Fibroblast of lung (primary cell): ENCODE results near the gene COL19A1.
"Not testable (repeated sequence)": the region's sequence is repeated elsewhere in the genome, so short reads cannot be mapped to it uniquely, and the experiment has no call there.

Source experiments
- EZH2 ChIP-seq: IDR thresholded peaks from 2 replicates; pipeline ENCODE4 v1.5.1; 2012; ENCODE audit warnings: low read length, control low read depth, mild to moderate bottlenecking; ENCODE audit errors: missing control alignments
- TF ChIP-seq, protein P1 (sequence below), 2 donors: IDR thresholded peaks in 1 of 2; conservative IDR thresholded peaks in 1 of 2; 1 replicate in 1 of 2; 2 replicates in 1 of 2; pipeline ENCODE4 v1.5.1; 2011 to 2012; ENCODE audit warnings: low read length in 2 of 2, control low read depth in 1 of 2, inconsistent platforms in 1 of 2, low read depth in 1 of 2, mild to moderate bottlenecking in 1 of 2

DNA sequence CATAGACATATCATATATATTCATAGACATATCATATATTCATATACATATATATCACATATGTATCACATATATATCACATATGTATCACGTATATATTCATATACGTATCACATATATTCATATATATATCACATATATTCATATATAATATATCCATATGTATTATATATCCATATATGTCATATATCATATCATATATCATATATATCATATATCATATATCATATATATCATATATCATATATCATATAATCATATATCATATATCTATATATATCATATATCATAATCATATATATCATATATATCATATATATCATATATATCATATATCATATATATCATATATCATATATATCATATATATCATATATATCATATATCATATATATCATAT is 54.7 kb downstream of the COL19A1 start:
- TF ChIP-seq, protein P1, sequence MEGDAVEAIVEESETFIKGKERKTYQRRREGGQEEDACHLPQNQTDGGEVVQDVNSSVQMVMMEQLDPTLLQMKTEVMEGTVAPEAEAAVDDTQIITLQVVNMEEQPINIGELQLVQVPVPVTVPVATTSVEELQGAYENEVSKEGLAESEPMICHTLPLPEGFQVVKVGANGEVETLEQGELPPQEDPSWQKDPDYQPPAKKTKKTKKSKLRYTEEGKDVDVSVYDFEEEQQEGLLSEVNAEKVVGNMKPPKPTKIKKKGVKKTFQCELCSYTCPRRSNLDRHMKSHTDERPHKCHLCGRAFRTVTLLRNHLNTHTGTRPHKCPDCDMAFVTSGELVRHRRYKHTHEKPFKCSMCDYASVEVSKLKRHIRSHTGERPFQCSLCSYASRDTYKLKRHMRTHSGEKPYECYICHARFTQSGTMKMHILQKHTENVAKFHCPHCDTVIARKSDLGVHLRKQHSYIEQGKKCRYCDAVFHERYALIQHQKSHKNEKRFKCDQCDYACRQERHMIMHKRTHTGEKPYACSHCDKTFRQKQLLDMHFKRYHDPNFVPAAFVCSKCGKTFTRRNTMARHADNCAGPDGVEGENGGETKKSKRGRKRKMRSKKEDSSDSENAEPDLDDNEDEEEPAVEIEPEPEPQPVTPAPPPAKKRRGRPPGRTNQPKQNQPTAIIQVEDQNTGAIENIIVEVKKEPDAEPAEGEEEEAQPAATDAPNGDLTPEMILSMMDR (conservative IDR thresholded peaks at IDR 0.05 in 1 of 2, IDR thresholded peaks at IDR 0.05 in 1 of 2; ENCODE audit: low read depth in 1 of 2, low read length in 2 of 2) = not testable (repeated sequence)
- TF ChIP-seq EZH2 = not testable (repeated sequence)
